ENCODE data around the gene SMARCD3.

DNA sequence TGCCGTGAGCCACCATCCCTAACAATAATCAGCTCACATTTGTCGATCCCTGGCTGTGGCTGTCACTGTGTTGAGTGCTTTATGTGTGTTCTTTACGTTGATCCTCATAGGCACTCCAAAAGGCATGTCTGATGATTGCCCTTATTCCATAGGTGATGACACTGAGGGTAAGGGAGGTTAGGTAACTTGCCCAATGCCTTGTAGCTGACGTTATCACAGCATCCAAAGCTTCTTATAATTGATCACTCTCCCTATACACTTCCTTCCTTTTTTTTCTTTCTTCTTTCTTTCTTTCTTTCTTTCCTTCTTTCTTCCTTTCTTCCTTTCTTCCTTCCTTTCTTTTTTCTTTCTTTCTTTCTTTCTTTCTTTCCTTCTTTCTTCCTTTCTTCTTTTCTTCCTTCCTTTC, 41.9 kb upstream of the SMARCD3 start:
- TF ChIP-seq, protein P1, sequence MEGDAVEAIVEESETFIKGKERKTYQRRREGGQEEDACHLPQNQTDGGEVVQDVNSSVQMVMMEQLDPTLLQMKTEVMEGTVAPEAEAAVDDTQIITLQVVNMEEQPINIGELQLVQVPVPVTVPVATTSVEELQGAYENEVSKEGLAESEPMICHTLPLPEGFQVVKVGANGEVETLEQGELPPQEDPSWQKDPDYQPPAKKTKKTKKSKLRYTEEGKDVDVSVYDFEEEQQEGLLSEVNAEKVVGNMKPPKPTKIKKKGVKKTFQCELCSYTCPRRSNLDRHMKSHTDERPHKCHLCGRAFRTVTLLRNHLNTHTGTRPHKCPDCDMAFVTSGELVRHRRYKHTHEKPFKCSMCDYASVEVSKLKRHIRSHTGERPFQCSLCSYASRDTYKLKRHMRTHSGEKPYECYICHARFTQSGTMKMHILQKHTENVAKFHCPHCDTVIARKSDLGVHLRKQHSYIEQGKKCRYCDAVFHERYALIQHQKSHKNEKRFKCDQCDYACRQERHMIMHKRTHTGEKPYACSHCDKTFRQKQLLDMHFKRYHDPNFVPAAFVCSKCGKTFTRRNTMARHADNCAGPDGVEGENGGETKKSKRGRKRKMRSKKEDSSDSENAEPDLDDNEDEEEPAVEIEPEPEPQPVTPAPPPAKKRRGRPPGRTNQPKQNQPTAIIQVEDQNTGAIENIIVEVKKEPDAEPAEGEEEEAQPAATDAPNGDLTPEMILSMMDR (IDR thresholded peaks at IDR 0.05): no peak
- TF ChIP-seq POLR2A (IDR thresholded peaks at IDR 0.05): no peak
- no peak for TF ChIP-seq POLR2AphosphoS5 (IDR thresholded peaks at IDR 0.05)
- no peak for TF ChIP-seq EP300 (IDR thresholded peaks at IDR 0.05)

Measured in gastroesophageal sphincter (tissue), 3 donors.